Thyroid gland (tissue), 4 donors: ENCODE measurements around the gene CBLB. TPM values are rescaled to one million over a fixed set of nuclear protein-coding genes. Genes with fewer than 3 reads are reported as not detected.

ENCODE experiments used
- DNase-seq, 2 donors: peaks; one replicate each; pipeline ENCODE4 v3.0.0-alpha.2; 2019
- H3K27ac ChIP-seq, 3 donors: fragments of 200-600 bp; sonication (generic); 1 replicate in 2 of 3; 2 replicates in 1 of 3; pipeline ENCODE4 v1.5.1; 2016 to 2019; ENCODE audit warnings: mild to moderate bottlenecking in 1 of 3, moderate library complexity in 1 of 3
- H3K27me3 ChIP-seq: fragments of 200-600 bp; sonication (generic); one replicate; pipeline ENCODE4 v1.5.1; 2019
- H3K36me3 ChIP-seq, 2 donors: fragments of 200-600 bp; sonication (generic); one replicate each; pipeline ENCODE4 v1.5.1; 2016 to 2019
- H3K4me1 ChIP-seq, 2 donors: fragments of 200-600 bp; sonication (generic); one replicate each; pipeline ENCODE4 v1.5.1; 2017 to 2019
- H3K4me3 ChIP-seq, 3 donors: fragments of 200-600 bp; sonication (generic); replicated peaks in 1 of 3; 1 replicate in 2 of 3; 2 replicates in 1 of 3; pipeline ENCODE4 v1.5.1; 2016; ENCODE audit warnings: mild to moderate bottlenecking in 1 of 3
- H3K9me3 ChIP-seq: fragments of 200-600 bp; sonication (generic); one replicate; pipeline ENCODE4 v1.5.1; 2017
- CTCF ChIP-seq, 6 experiments: fragments of 200-600 bp in 3 of 6; fragments of 450-650 bp in 3 of 6; sonication (generic) in 3 of 6; IDR thresholded peaks; one replicate each; pipeline ENCODE4 v1.5.1; 2016 to 2019; ENCODE audit warnings: antibody characterized with exemption in 6 of 6, mild to moderate bottlenecking in 2 of 6, inconsistent platforms in 1 of 6, moderate library complexity in 1 of 6
- POLR2A ChIP-seq, 2 donors: fragments of 450-650 bp; IDR thresholded peaks; one replicate each; pipeline ENCODE4 v1.6.1; 2017; ENCODE audit warnings: antibody characterized with exemption in 2 of 2, mild to moderate bottlenecking in 2 of 2, moderate library complexity in 1 of 2
- WGBS, 2 donors: methylation state at CpG; one replicate each; pipeline ENCODE4 v1.1.5; 2017; 5-methylcytosine and 5-hydroxymethylcytosine counted together
- intact Hi-C: fragments of 100-400 bp; cut with DNase I; formaldehyde crosslinking; loops from one replicate; pipeline ENCODE4 v1.15.1; 2023
- total RNA-seq, 4 donors: library from RNA; depleted of rRNA; stranded (reverse); fragments of >200 nt; gene quantifications; one replicate each; pipeline ENCODE4 v1.2.3, GENCODE V29; 2016

Gene CBLB
- total RNA-seq, 4 donors from 2014 or later: 61.8 to 119 (median 83.4) TPM

GRCh38 chr3:105845488-105845887 is 23.3 kb downstream of the CBLB start:
- Histone ChIP-seq H3K4me1 (peaks cover 19 to 23% of the 10 kb centered on the region in 2 donors), H3K4me3 (no peak overlapping the region), H3K36me3 (no peaks in the 10 kb centered on the region), H3K27ac (no peak overlapping the region), H3K27me3 (no peaks in the 10 kb centered on the region), H3K9me3 (no peaks in the 10 kb centered on the region)
- intact Hi-C loops: no loop called here
- TF ChIP-seq POLR2A (IDR thresholded peaks at IDR 0.05) (no peak), CTCF (IDR thresholded peaks at IDR 0.05) (no peak)
- DNase-seq: no peak
- 65 to 70% methylated on average over 1 of the region's 1 CpG for WGBS, 2 donors

- Histone ChIP-seq H3K4me1 (peaks cover 19 to 23% of the 10 kb centered on the region in 2 donors), H3K4me3 (no peak overlapping the region), H3K9me3 (no peaks in the 10 kb centered on the region), H3K27ac (no peak overlapping the region), H3K36me3 (no peaks in the 10 kb centered on the region), H3K27me3 (no peaks in the 10 kb centered on the region)
- no peak for DNase-seq
- TF ChIP-seq POLR2A (IDR thresholded peaks at IDR 0.05) (no peak), CTCF (IDR thresholded peaks at IDR 0.05) (no peak)
- intact Hi-C loops: no loop called here
Measured at GRCh38 chr3:105844704-105845103, 24.1 kb downstream of the CBLB start.

- Histone ChIP-seq H3K9me3 (no peaks in the 10 kb centered on the region), H3K27ac (no peak overlapping the region), H3K27me3 (no peaks in the 10 kb centered on the region), H3K36me3 (no peaks in the 10 kb centered on the region), H3K4me1 (peaks cover 19 to 23% of the 10 kb centered on the region in 2 donors), H3K4me3 (no peak overlapping the region)
- intact Hi-C loops: no loop called here
- TF ChIP-seq POLR2A (IDR thresholded peaks at IDR 0.05) (no peak), CTCF (IDR thresholded peaks at IDR 0.05) (no peak)
- WGBS, 2 donors: 77 to 83% methylated on average over 6 of the region's 6 CpGs
- no peak for DNase-seq
Measured at GRCh38 chr3:105843994-105844393, 24.8 kb downstream of the CBLB start.

- TF ChIP-seq POLR2A (IDR thresholded peaks at IDR 0.05) (no peak), CTCF (IDR thresholded peaks at IDR 0.05) (no peak)
- Histone ChIP-seq H3K36me3 (no peaks in the 10 kb centered on the region), H3K4me3 (no peak overlapping the region), H3K9me3 (no peaks in the 10 kb centered on the region), H3K27ac (no peak overlapping the region), H3K4me1 (peaks cover 19 to 23% of the 10 kb centered on the region in 2 donors), H3K27me3 (no peaks in the 10 kb centered on the region)
- intact Hi-C loops: no loop called here
- WGBS, 2 donors: 97 to 98% methylated on average over 2 of the region's 2 CpGs
- DNase-seq: no peak
Measured at GRCh38 chr3:105842943-105843342, 25.9 kb downstream of the CBLB start.

GRCh38 chr3:105842449-105842848 is 26.4 kb downstream of the CBLB start:
- TF ChIP-seq CTCF (IDR thresholded peaks at IDR 0.05): no peak
- TF ChIP-seq POLR2A (IDR thresholded peaks at IDR 0.05): no peak
- Histone ChIP-seq H3K4me1 (peaks cover 18 to 24% of the 10 kb centered on the region in 2 donors), H3K9me3 (no peaks in the 10 kb centered on the region), H3K27me3 (no peaks in the 10 kb centered on the region), H3K27ac (no peak overlapping the region), H3K36me3 (no peaks in the 10 kb centered on the region), H3K4me3 (no peak overlapping the region)
- 90 to 91% methylated on average over 3 of the region's 3 CpGs for WGBS, 2 donors
- DNase-seq: no peak
- intact Hi-C loops: no loop called here
